ENCODE measurements around the gene ACACB.
A peak's percentile ranks its signal among the peaks of the same experiment; 100 is the strongest.

Gene ACACB

GRCh38 chr12:109085590-109085989, 30.8 kb upstream of the ACACB start:
- TF ChIP-seq CTCF (IDR thresholded peaks at IDR 0.05): no peak
- H3K27me3 ChIP-seq: no peaks in the 10 kb centered on the region

GRCh38 chr12:109087250-109087649, 29.1 kb upstream of the ACACB start:
- Histone ChIP-seq H3K27ac (no peak overlapping the region), H3K27me3 (no peaks in the 10 kb centered on the region), H3K4me1 (ENCODE audit: control insufficient read depth in 1 of 2, insufficient read depth in 1 of 2, low read depth in 1 of 2, low read length in 1 of 2) (no peaks in the 10 kb centered on the region), H3K4me3 (ENCODE audit: low read depth in 1 of 2, low read length in 1 of 2) (no peak overlapping the region), H3K9me3 (no peaks in the 10 kb centered on the region), H3K36me3 (peaks cover 66% of the 10 kb centered on the region)
- TF ChIP-seq CTCF (IDR thresholded peaks at IDR 0.05): no peak

More at GRCh38 chr12:109085590-109085989, 30.8 kb upstream of the ACACB start:
- Histone ChIP-seq H3K36me3 (peaks cover 80% of the 10 kb centered on the region), H3K4me1 (ENCODE audit: control insufficient read depth in 1 of 2, insufficient read depth in 1 of 2, low read depth in 1 of 2, low read length in 1 of 2) (no peaks in the 10 kb centered on the region), H3K4me3 (ENCODE audit: low read depth in 1 of 2, low read length in 1 of 2) (no peak overlapping the region), H3K9me3 (no peaks in the 10 kb centered on the region), H3K27ac (no peak overlapping the region)

GRCh38 chr12:109088818-109089217, 27.6 kb upstream of the ACACB start:
- H3K4me1 ChIP-seq (ENCODE audit: control insufficient read depth in 1 of 2, insufficient read depth in 1 of 2, low read depth in 1 of 2, low read length in 1 of 2): peaks cover 7 to 11% of the 10 kb centered on the region in 2 experiments
- peaks cover 51% of the 10 kb centered on the region for H3K36me3 ChIP-seq
- no peaks in the 10 kb centered on the region for H3K27me3 ChIP-seq
- TF ChIP-seq CTCF (IDR thresholded peaks at IDR 0.05): no peak
- H3K9me3 ChIP-seq: no peaks in the 10 kb centered on the region
- H3K27ac ChIP-seq: no peak overlapping the region
- H3K4me3 ChIP-seq (ENCODE audit: low read depth in 1 of 2, low read length in 1 of 2): no peak overlapping the region

- H3K4me1 ChIP-seq (ENCODE audit: control insufficient read depth in 1 of 2, insufficient read depth in 1 of 2, low read depth in 1 of 2, low read length in 1 of 2): peaks cover 7 to 11% of the 10 kb centered on the region in 2 experiments
- no peaks in the 10 kb centered on the region for H3K27me3 ChIP-seq
- H3K4me3 ChIP-seq (ENCODE audit: low read depth in 1 of 2, low read length in 1 of 2): no peak overlapping the region
- no peaks in the 10 kb centered on the region for H3K9me3 ChIP-seq
- H3K27ac ChIP-seq: no peak overlapping the region
- peaks cover 42% of the 10 kb centered on the region for H3K36me3 ChIP-seq
- TF ChIP-seq CTCF (IDR thresholded peaks at IDR 0.05): no peak
These were observed 26.7 kb upstream of the ACACB start for GRCh38 chr12:109089683-109090082.

- no peaks in the 10 kb centered on the region for H3K9me3 ChIP-seq
- no peaks in the 10 kb centered on the region for H3K27me3 ChIP-seq
- H3K4me3 ChIP-seq (ENCODE audit: low read depth in 1 of 2, low read length in 1 of 2): peak overlapping the region; percentile 53 to 70
- TF ChIP-seq CTCF (IDR thresholded peaks at IDR 0.05): no peak
- peak overlapping the region; percentile 55 for H3K27ac ChIP-seq
- peaks cover 11 to 16% of the 10 kb centered on the region in 2 experiments for H3K4me1 ChIP-seq (ENCODE audit: control insufficient read depth in 1 of 2, insufficient read depth in 1 of 2, low read depth in 1 of 2, low read length in 1 of 2)
- peaks cover 14% of the 10 kb centered on the region for H3K36me3 ChIP-seq
These were observed 23.8 kb upstream of the ACACB start for GRCh38 chr12:109092497-109093021.

Measured in neutrophil (primary cell).